Keratinocyte (primary cell): ENCODE measurements around the gene ITGB3. TPM values are rescaled to one million over a fixed set of nuclear protein-coding genes. Genes with fewer than 3 reads are reported as not detected.

Experiments used
- DNase-seq: peaks from one replicate; pipeline ENCODE4 v3.0.0-alpha.2; 2011; ENCODE audit warnings: low read depth, missing footprints, low spot score
- FAIRE-seq: peaks from 2 replicates; lab custom pipeline; 2011; peaks lifted over from hg19 to GRCh38; lab: Jason Lieb, UNC
- H2AFZ ChIP-seq: 2 replicates; pipeline ENCODE4 v1.6.0; 2012; ENCODE audit warnings: low read length, control low read depth, inconsistent platforms; ENCODE audit not compliant: control insufficient read depth
- H3K27ac ChIP-seq: 2 replicates; pipeline ENCODE4 v1.5.1; 2011; ENCODE audit warnings: low read length; ENCODE audit not compliant: control insufficient read depth, insufficient read depth
- H3K27me3 ChIP-seq: 3 replicates; pipeline ENCODE4 v1.6.0; 2011; ENCODE audit warnings: low read length; ENCODE audit not compliant: control insufficient read depth, insufficient read depth; ENCODE audit errors: extremely low read depth
- H3K36me3 ChIP-seq, 2 experiments: 2 replicates in 1 of 2; 3 replicates in 1 of 2; pipeline ENCODE4 v1.5.1; 2011; ENCODE audit warnings: low read length in 2 of 2, mild to moderate bottlenecking in 1 of 2; ENCODE audit not compliant: control insufficient read depth in 2 of 2, insufficient read depth in 2 of 2; ENCODE audit errors: extremely low read depth in 1 of 2
- H3K4me1 ChIP-seq: 3 replicates; pipeline ENCODE4 v1.5.1; 2011; ENCODE audit warnings: low read length; ENCODE audit not compliant: control insufficient read depth, insufficient read depth; ENCODE audit errors: extremely low read depth
- H3K4me2 ChIP-seq: 3 replicates; pipeline ENCODE4 v1.6.0; 2011; ENCODE audit warnings: low read depth, low read length; ENCODE audit not compliant: control insufficient read depth, insufficient read depth; ENCODE audit errors: extremely low read depth
- H3K4me3 ChIP-seq, 3 experiments: fragments of 200-600 bp in 1 of 3; sonication (generic) in 1 of 3; 2 replicates in 2 of 3; 3 replicates in 1 of 3; pipeline ENCODE4 v1.5.1; 2011 to 2016; ENCODE audit warnings: low read length in 3 of 3, mild to moderate bottlenecking in 3 of 3, control low read depth in 2 of 3, inconsistent platforms in 1 of 3, low read depth in 1 of 3, mixed read lengths in 1 of 3, mixed run types in 1 of 3, moderate library complexity in 1 of 3; ENCODE audit not compliant: control insufficient read depth in 2 of 3, insufficient read depth in 2 of 3; ENCODE audit errors: extremely low read depth in 1 of 3
- H3K79me2 ChIP-seq: 2 replicates; pipeline ENCODE4 v1.6.0; 2012; ENCODE audit warnings: low read length; ENCODE audit not compliant: control insufficient read depth, insufficient read depth
- H3K9ac ChIP-seq: 3 replicates; pipeline ENCODE4 v1.6.0; 2011; ENCODE audit warnings: low read length; ENCODE audit not compliant: control insufficient read depth, insufficient read depth; ENCODE audit errors: extremely low read depth
- H3K9me1 ChIP-seq: 3 replicates; pipeline ENCODE4 v1.6.0; 2011; ENCODE audit warnings: low read length; ENCODE audit not compliant: control insufficient read depth, insufficient read depth; ENCODE audit errors: extremely low read depth
- H3K9me3 ChIP-seq: 2 replicates; pipeline ENCODE4 v1.5.1; 2012; ENCODE audit warnings: low read depth, low read length; ENCODE audit not compliant: control insufficient read depth
- H4K20me1 ChIP-seq: 3 replicates; pipeline ENCODE4 v1.6.0; 2011; ENCODE audit warnings: low read length; ENCODE audit not compliant: control insufficient read depth, insufficient read depth; ENCODE audit errors: extremely low read depth
- CTCF ChIP-seq, 3 experiments: IDR thresholded peaks in 1 of 3; conservative IDR thresholded peaks in 1 of 3; optimal IDR thresholded peaks in 1 of 3; 2 replicates in 2 of 3; 3 replicates in 1 of 3; pipeline versions ENCODE3 to v1.5.1; 2011; ENCODE audit warnings: low read length in 3 of 3, mild to moderate bottlenecking in 3 of 3, moderate library complexity in 2 of 3, control low read depth in 1 of 3, inconsistent platforms in 1 of 3; ENCODE audit not compliant: insufficient read depth in 2 of 3; ENCODE audit errors: extremely low read depth in 1 of 3
- EZH2 ChIP-seq: IDR thresholded peaks from one replicate; pipeline ENCODE4 v1.6.1; 2012; ENCODE audit warnings: inconsistent platforms, mild to moderate bottlenecking, low read length, moderate library complexity
- dilution Hi-C: fragments of 300-500 bp; cut with MboI; formaldehyde crosslinking; loops from one replicate; pipeline ENCODE4 v1.7.0; 2020; ENCODE audit warnings: low sequenced_read_pairs; ENCODE audit not compliant: extremely low pct_ligation_motif_present
- polyA plus RNA-seq, 5 experiments: library from polyadenylated mRNA; depleted of rRNA in 3 of 5; stranded (reverse) in 3 of 5; stranded (forward) in 1 of 5; unstranded in 1 of 5; fragments of >200 nt; gene quantifications; 1 replicate in 1 of 5; 2 replicates in 3 of 5; 3 replicates in 1 of 5; pipeline versions ENCODE4 v1.2.1 to v1.2.3, GENCODE V29; 2011 to 2012; ENCODE audit warnings: missing spikeins in 2 of 5, low read depth in 1 of 5, low replicate concordance in 1 of 5

The ITGB3 gene
- polyA plus RNA-seq, 1 donor (not counting 4 experiments of a cell fraction or from before 2014, with no cell fraction given) = not detected

- Histone ChIP-seq H3K9ac (no peak overlapping the region), H2AFZ (no peak overlapping the region), H4K20me1 (no peaks in the 10 kb centered on the region), H3K36me3 (no peaks in the 10 kb centered on the region), H3K27ac (no peak overlapping the region), H3K4me2 (no peak overlapping the region), H3K4me1 (no peaks in the 10 kb centered on the region), H3K79me2 (no peaks in the 10 kb centered on the region), H3K9me1 (no peaks in the 10 kb centered on the region), H3K4me3 (no peak overlapping the region), H3K9me3 (no peaks in the 10 kb centered on the region), H3K27me3 (peaks cover 43% of the 10 kb centered on the region)
- dilution Hi-C loops = no loop called here
- FAIRE-seq (no peak), DNase-seq (no peak)
- TF ChIP-seq CTCF (optimal IDR thresholded peaks at IDR 0.05 in 1 of 3, IDR thresholded peaks at IDR 0.05 in 1 of 3, conservative IDR thresholded peaks at IDR 0.05 in 1 of 3; ENCODE audit: extremely low read depth in 1 of 3, insufficient read depth in 2 of 3, low read length in 3 of 3) = no peak
- TF ChIP-seq EZH2 = no peak
Observed at GRCh38 chr17:47286198-47286914, 32.7 kb downstream of the ITGB3 start.

DNA sequence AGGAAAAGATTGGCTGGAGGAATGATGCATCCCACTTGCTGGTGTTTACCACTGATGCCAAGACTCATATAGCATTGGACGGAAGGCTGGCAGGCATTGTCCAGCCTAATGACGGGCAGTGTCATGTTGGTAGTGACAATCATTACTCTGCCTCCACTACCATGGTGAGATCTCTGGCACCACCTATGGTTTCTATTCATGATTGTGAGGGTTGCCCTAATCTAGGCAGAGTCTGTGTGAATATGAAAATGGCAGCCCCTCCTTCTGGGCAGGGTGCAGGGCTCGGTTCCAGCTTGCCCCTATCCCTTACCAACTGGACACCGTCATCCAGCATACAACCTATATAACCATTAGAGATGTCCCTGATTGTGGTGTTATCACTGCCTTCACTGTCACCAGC is 33.4 kb downstream of the ITGB3 start:
- FAIRE-seq = no peak

More for the DNA sequence above, 33.4 kb downstream of the ITGB3 start:
- no peaks in the 10 kb centered on the region for H3K4me1 ChIP-seq
- H3K9ac ChIP-seq = no peak overlapping the region
- no peak overlapping the region for H3K27ac ChIP-seq
- dilution Hi-C loops = no loop called here
- H3K9me3 ChIP-seq = no peaks in the 10 kb centered on the region
- H3K9me1 ChIP-seq = no peaks in the 10 kb centered on the region
- no peak overlapping the region for H3K4me2 ChIP-seq
- no peak overlapping the region for H2AFZ ChIP-seq
- H3K27me3 ChIP-seq = peaks cover 46% of the 10 kb centered on the region
- H3K4me3 ChIP-seq = no peak overlapping the region
- H3K36me3 ChIP-seq = no peaks in the 10 kb centered on the region
- H3K79me2 ChIP-seq = no peaks in the 10 kb centered on the region
- H4K20me1 ChIP-seq = no peaks in the 10 kb centered on the region
- no peak for DNase-seq
- TF ChIP-seq EZH2 (no peak), CTCF (optimal IDR thresholded peaks at IDR 0.05 in 1 of 3, IDR thresholded peaks at IDR 0.05 in 1 of 3, conservative IDR thresholded peaks at IDR 0.05 in 1 of 3; ENCODE audit: extremely low read depth in 1 of 3, insufficient read depth in 2 of 3, low read length in 3 of 3) (no peak)
